Measurements from ENCODE around the gene PEF1.

The PEF1 gene

DNA sequence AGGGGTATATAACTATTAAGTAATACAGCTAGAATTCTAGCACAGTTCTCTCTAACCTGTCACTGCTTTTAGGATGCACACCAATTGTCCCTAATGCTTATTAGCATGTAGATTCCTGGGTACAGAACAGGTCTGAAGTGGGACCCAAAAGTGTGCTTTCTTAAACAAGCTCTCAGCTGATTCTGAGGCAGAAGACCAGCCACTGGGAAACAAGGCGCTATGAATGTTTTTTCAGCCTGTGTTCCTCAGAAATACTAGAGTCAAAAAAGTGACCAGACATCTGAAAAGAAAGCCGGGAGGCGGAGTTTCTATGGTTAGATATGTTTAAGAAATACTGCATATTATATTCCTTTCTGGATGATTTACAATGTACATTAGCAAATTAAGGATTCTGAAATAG, 1.8 kb downstream of the PEF1 start:
- intact Hi-C loops (cut with DNase I) = no loop called here
- no peak for DNase-seq

DNA sequence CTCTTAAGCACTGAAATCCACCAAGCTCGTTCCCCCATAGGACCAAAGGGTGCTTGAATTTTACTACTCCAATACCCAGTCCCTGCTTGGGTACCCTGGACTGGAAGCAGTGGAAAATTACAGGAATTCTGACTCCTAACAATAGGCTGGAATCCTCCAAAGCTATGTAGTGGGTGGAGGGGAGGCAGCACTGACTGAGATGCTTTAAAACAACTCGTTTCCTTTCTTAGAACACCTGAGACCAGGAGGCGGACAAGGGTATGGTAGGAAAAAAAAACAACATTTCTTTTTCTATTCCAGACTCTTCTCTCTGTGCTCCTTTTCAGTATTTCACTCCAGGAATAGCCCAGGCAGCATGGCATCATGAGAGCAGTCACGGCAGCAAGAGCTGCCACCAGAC, 2.3 kb downstream of the PEF1 start:
- intact Hi-C loops (cut with DNase I) = no loop called here
- DNase-seq = peak in 24 of 42 donors; percentile 11 to 79 (median 36)

DNA sequence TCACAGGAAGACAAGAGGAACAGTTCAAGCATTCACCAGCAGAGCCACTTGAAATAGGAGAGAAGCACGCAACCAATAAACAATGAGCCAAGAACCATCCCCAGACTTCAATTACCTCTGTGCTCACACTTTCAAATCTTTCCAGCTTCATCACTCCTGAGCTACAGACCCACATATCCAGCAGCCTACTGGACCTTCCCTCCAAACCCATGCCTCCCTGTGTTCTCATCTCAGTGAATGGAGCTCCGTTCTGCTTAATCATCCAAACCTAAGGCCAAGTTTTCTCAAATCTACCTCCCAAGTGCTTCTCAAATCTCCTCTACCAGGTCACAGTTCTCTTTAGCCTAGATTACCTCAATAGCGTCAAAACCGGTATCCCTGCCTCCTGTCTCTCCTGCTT, 3.7 kb downstream of the PEF1 start:
- intact Hi-C loops (cut with DNase I) = no loop called here
- DNase-seq = no peak

DNA sequence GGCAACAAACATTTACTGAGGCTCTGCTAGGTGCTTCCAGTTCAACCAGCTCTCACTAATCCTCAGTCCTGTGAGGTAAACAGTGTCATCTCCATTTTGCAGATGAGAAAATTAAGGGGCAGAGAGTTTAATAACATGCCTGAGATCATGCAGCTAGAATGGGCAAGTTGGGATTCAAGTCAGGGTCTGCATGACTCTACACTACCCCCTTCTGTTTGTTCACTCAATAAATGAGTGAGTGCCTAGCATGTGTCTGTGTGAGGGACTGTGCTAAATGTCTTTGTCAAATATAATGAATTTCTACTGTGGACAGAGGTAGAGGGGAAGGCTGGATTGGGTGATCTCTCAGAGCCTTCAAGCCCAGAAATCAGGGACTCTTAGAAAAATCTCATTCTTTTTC, 4.5 kb downstream of the PEF1 start:
- intact Hi-C loops (cut with DNase I) = no loop called here
- DNase-seq = no peak

DNA sequence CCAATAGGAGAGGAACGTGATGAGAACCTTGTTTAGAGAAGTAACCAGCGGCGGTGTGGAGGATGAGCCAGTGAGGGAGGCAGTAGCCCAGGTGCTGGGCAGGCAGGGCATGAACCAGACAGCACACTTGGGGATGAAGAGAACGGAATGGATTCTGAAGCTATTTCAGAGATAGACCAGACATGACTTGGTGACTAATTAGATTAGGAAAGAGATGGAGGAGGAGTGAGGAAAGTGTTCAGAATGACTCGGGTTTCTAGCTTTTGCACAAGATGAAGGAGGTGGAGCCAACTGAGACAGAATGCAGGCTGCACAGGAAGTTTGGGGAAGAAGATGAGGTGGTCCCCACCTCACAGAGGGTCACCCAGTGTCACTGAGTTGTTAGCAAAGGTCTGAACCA, 5.1 kb downstream of the PEF1 start:
- intact Hi-C loops (cut with DNase I) = no loop called here
- DNase-seq = peak in 4 of 42 donors; percentile 31 to 64 (median 46)

DNA sequence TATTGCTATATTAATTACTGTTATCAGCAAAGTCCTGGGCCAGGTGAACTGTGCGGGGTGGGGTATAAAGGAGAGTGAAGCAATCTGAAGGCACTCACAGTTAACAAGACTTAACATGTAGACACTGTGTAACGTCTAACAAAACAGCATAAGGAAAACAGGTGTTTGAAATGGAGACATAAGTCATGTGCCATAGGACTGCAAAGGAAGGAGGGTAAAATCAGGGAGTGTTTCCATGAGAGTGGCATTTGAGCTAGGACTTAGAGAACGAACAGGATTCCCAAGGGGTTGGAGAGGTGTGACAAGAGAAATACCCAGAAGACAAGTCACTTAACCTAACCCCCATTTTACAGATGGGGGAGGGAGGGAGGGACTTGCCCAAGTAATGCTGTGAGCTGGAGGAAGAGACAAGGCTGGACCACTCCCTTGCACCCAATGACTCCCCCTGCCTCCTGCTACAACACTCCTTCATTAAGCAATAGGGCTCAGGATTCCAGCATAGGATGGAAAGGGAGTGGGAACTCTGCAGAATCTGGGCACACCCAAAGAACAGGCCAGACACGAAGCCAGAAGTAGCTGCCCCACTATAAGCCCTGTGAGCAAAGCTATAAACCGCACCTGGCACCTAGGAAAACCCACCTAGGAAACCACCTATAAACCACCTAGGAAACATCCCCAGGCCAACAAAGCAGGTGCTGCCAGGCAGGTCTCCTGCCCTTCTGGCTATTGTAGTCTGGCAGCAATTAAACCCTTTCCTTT, 6.6 kb downstream of the PEF1 start:
- no peak for DNase-seq
- intact Hi-C loops (cut with DNase I) = no loop called here

DNA sequence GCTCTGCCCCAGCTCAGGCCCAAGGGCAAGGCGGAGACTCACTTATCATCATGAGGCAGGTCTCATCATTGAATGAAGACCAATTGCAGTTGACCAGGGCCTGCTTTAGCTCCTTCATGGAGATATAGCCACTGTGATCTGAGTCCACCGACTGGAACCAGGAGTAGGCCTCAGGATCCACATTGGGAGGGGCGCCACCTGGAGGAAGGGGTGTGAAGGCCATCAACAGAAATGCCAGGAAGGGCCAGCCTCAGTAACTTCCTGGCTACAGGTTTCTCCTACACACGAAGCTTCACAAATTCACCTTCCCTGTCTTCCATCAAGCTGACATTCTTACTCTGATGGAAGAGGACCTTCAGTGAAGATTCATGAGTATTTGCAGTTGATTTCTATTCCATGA, 11.6 kb downstream of the PEF1 start:
- intact Hi-C loops (cut with DNase I) = no loop called here
- no peak for DNase-seq

DNA sequence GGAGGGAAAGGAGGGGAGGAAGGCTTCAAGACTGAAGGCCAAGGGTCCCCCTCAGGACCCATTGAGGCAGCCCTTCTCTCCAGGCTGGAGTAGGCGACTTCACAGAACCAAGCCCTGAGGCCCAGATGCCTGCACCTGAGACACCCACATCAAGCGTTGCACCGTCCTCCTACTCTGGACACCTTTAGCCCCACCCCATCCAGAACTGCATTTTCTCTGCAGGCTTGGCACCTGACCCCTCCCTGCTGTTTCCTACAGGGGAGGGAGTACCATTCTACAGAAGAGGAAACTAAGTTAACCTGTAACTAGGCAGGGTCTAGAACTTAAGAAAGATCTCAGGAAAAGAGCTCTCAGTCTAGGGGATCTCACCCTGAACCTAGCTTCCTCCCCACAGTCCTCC, 12.0 kb downstream of the PEF1 start:
- intact Hi-C loops (cut with DNase I) = no loop called here
- no peak for DNase-seq

DNA sequence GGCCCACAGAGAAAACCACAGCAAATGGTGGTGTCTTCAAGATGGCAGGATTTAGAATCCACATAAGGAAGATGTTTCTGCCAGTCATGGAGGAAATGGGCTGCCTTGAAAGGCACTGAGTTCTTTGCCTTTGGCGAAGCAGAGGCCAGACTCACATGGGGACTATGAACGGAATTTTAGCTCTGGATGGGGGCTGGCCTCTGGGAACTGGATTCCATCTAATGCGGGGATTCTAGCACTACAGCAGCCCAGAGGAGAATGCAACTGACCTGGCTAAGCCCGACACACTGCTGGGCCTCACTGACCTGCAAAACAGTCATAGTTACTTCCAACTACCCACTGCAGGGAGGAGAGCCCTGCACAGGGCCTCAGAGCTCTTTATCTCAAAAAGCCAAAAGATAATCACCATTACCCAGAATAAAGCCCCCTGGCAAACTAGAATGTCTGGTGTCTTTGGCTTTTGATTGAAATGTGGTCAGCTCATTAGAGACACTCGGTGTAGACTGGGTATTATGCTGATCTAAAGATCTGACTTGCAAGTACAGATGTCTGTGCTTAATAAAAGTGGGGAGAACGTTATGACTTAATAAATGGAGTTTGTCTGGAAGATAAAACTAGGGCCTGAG, 15.6 kb downstream of the PEF1 start:
- intact Hi-C loops (cut with DNase I) = no loop called here
- no peak for DNase-seq

DNA sequence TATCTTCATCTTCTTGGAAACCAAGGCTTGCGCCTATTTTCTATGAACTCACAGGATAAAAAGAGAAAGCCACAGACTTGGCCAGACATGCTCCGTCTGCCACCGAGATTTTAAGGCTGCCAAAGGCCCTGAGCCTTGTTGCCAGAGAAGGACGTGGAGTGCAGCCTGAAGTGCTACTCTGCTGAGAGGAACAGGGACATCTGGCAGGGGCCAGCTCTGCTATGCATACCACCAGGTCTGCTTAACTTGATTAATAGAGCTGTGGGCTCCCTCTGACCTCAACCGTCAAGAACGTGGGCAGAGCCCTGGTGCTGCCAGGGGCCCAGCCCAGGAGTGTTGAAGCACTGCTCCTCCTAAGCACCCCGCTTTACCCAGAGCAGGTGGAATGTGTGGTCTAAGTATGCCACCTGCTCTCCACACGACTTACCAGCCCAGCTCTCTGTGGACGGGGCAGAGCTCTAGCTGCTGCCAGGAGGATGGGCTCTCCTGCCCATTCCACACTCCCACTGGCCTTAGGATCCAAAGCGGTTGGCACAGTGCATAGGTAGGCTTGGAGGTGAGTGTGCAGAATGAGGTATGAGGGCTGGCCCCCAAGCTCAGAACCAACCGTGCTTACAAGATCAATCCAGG, 16.6 kb downstream of the PEF1 start:
- intact Hi-C loops (cut with DNase I) = no loop called here
- peak in 23 of 42 donors; percentile 15 to 62 (median 35) for DNase-seq

DNA sequence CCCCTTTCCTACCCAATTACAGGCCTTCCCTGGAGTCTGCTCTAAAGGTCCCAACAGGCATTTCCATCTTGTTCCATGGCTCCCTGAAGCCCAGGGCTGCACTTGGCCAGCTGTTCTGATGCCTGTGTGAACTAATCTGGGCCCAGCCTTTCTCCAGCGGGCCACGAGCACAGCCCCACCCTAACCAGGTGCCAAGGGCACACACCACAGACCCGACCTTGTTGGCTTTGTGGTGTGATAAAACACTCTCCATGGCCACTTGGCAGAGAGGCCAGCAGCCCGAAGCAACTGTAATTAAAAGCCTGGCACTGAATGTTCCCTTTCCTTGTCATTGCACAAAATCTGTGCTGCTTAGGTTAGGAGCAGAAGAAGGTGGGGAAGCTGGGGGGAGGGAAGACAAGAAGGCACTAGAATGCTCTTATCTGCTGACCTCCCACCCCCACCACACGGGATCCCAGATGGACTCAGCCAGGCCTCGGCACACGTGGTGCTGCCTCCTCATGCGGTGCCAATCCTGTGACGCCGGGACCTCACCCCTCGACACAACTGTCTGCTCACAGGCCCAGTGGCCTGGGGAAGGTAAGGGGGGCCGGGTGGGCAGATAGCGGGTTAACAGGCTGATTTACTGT, 17.3 kb downstream of the PEF1 start:
- peak in 7 of 42 donors; percentile 14 to 59 (median 35) for DNase-seq

DNA sequence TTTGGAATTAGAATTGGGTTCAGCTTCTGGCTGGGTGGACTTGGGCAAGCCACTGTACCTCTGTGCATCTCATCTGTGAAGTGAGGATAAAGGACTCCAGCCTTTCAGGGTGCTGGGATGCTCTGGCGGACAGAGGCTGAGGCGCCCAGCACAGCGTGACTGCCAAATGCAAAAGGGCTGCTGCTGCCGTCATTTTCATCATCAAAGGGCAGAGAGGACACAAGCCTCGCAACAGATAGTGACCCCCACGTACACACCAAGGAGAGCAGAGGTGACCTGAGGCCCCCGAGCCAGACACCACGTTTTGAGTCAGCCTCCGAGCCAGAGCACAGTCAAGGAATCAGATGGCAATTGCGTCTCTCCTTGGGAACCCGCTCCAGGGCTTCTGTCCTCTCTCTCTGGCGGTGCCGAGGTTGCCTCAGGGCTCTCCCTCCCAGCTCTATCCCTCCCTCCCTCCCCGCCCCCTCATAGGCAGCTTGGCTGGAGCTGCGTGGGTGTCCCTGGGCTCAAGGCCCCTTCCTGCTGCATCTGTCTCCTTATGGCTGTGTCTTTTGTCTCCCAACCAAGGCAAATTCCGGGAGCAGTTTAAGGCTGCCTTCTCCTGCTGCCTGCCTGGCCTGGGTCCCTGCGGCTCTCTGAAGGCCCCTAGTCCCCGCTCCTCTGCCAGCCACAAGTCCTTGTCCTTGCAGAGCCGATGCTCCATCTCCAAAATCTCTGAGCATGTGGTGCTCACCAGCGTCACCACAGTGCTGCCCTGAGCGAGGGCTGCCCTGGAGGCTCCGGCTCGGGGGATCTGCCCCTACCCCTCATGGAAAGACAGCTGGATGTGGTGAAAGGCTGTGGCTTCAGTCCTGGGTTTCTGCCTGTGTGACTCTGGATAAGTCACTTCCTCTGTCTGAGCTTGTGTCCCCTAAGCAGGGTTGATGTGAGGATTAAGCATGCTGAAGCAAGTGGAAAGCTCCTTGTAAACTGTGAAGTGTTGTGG, 18.2 kb downstream of the PEF1 start:
- intact Hi-C loops (cut with DNase I) = no loop called here
- no peak for DNase-seq

More for the DNA sequence above, 17.3 kb downstream of the PEF1 start:
- intact Hi-C loops (cut with DNase I) = no loop called here

DNA sequence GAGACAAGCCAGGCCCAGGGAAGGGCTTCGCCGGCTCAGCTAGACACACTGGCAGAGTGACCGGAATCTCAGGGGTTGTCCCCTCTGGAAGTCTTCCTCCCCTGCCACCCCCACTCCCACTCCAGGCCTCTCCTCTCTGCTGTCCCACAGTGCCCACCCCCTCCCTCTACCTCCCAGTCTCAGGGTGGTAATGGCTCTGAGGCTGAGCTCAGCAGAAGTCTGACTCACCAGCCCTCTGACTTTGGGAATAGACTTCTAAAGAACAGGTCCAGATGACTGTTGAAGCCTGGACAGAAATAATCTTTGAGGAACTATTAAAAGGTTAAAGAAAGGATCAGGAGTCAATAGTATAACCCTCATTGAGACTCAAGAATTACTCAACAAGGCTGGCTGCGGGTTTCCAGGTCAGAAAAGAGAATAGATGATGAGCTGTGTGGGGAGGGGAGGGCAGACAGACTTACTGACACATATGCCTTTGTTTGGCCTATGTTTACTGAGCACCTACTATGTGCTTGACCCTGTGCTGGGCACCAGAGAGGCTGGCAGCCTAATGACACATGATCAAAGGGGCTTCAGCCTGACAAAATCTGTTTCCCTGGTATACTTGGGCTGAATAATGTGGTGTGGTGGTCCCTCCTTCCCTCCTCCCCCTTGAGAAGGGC, 19.0 kb downstream of the PEF1 start:
- no peak for DNase-seq
- intact Hi-C loops (cut with DNase I) = no loop called here

DNA sequence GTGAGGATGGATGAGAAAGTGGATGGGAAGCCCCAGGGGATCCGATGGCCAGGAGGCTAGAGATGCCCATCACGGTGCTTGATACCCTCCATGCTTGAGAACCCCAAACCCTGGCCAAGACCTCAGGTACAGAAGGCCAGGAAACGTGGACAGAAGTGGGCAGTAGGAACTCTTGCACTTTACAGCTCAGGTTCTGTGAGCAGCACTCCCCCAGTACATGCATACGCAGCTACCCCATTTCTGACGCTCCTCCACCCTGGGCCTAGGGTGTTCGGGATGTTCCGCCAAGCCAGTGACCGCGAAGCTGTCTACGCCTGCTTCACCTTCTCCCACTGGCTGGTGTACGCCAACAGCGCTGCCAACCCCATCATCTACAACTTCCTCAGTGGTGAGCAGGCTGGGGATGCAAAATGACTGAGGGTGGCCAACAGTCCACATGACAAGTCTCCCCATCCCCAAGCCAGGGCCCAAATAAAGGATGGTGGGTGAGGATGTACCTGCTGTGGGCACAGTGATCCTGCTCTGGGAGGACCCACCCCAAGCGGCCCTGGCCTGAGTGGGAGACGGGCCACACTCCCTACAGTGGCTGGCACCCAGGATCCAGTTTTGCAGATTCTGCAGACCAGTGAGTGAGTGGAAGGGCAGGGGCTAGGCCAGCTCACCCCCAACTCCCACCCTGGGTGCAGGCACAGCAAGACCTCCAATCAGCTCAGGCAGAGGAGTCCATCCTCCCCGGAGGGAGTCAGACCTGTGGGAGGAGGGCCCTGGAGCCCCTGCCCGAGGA, 19.8 kb downstream of the PEF1 start:
- intact Hi-C loops (cut with DNase I) = no loop called here
- no peak for DNase-seq

DNA sequence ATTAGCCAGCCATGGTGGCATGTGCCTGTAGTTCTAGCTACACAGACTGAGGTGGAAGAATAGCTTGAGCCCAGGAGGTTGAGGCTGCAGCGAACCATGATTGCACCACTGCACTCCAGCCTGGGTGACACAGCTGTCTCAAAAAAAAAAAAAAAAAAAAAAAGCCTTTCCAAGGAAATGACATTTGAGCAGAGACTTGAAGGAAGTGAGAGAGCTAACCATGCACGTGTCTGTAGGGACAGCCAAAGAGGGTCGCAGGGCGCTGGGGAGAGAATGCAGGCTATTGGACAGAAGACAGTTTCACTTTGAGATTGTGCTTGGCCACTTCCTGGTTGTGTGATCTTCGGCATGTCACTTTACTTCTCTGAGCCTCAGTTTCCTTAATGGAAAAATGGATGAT, 20.4 kb downstream of the PEF1 start:
- no peak for DNase-seq
- intact Hi-C loops (cut with DNase I) = no loop called here

DNA sequence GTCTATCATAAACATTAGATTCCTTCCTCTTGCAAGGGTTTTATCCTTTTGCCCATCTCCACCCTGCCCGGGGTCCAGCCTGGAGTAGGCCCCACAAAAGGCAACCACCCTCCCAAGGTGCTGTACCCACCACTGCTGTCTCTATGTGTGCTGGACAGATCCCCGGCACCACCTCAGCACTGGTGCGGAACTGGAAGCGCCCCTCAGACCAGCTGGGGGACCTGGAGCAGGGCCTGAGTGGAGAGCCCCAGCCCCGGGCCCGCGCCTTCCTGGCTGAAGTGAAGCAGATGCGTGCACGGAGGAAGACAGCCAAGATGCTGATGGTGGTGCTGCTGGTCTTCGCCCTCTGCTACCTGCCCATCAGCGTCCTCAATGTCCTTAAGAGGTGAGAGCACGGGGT, 21.3 kb downstream of the PEF1 start:
- intact Hi-C loops (cut with DNase I) = no loop called here
- DNase-seq = no peak

DNA sequence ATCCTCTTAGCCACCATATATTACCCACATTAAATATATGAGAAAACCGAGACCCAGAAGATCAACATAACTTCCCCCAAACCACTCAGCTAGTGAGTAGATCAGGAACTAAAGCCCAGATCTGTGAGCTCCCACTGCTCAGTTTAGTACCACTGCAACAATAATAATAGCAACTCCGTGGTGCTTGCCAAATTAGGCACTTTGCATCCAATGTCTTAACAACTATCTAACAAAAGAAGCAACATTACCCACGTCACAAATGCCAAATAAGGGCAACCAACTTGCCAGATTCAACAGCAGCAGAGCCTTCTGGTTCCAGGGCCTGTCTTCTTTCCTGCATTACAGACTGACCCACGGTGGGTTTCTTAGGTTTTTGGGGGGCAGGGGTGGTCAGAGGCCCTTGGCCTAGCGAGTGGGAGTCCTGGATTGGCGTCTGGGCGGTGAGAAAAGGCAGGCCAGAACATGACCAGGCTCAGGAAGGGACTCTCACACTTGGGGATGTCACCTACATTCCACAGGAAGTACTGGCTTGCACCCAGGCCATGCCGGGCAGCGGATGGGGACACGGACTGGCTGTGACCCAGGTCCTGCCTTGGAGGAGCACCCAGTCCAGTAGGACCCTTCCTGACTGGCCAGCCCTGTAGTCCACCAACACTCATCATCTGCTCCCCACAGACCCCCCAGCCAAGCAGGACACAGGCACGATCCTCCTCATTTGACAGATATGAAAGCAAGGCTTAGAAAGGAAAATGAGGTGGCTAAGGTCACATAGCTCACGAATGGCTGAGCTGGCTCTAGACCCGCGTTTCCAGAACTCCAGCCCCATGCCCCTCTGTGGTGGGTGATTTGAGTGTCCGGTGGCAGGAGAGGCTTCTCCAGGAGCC, 22.6 kb downstream of the PEF1 start:
- no peak for DNase-seq
- intact Hi-C loops (cut with DNase I) = no loop called here

All from head of caudate nucleus (tissue), 42 donors.